GM12878 (cell line): ENCODE measurements around the gene PROSER3. TPM values are rescaled to one million over a fixed set of nuclear protein-coding genes. Genes with fewer than 3 reads are reported as not detected.

ENCODE experiments used
- ATF7 ChIP-seq: fragments of 450-650 bp; IDR thresholded peaks from 2 replicates; pipeline ENCODE4 v1.6.1; 2016; ENCODE audit warnings: low read depth, mild to moderate bottlenecking
- BMI1 ChIP-seq: fragments of 450-650 bp; IDR thresholded peaks from 2 replicates; pipeline ENCODE4 v1.6.1; 2016; ENCODE audit warnings: mild to moderate bottlenecking, moderate library complexity, borderline replicate concordance
- CTCF ChIP-seq, 3 experiments: IDR thresholded peaks in 2 of 3; conservative IDR thresholded peaks in 1 of 3; 2 replicates each; pipeline ENCODE4 v1.5.1; 2011; ENCODE audit warnings: low read depth in 3 of 3, low read length in 3 of 3, mild to moderate bottlenecking in 3 of 3, control low read depth in 2 of 3, moderate library complexity in 2 of 3, inconsistent platforms in 1 of 3, mixed read lengths in 1 of 3; ENCODE audit not compliant: control insufficient read depth in 2 of 3, insufficient read depth in 1 of 3; ENCODE audit errors: extremely low read depth in 1 of 3
- HDGF ChIP-seq: fragments of 450-650 bp; IDR thresholded peaks from 2 replicates; pipeline ENCODE4 v1.6.1; 2016; ENCODE audit warnings: antibody characterized with exemption
- MAX ChIP-seq: IDR thresholded peaks from 2 replicates; pipeline ENCODE4 v1.6.1; 2012; ENCODE audit warnings: low read depth, low read length, improper control_type of control experiment
- MEF2A ChIP-seq: IDR thresholded peaks from 2 replicates; pipeline ENCODE4 v1.6.1; 2011; ENCODE audit warnings: low read depth, mild to moderate bottlenecking, low read length, moderate library complexity; ENCODE audit not compliant: insufficient read depth
- MLLT1 ChIP-seq: fragments of 450-650 bp; IDR thresholded peaks from 2 replicates; pipeline ENCODE4 v1.6.1; 2016; ENCODE audit warnings: mild to moderate bottlenecking
- MTA2 ChIP-seq: fragments of 450-650 bp; IDR thresholded peaks from 2 replicates; pipeline ENCODE4 v1.6.1; 2016; ENCODE audit warnings: low read depth, mild to moderate bottlenecking, moderate library complexity
- NKRF ChIP-seq: fragments of 450-650 bp; conservative IDR thresholded peaks from 2 replicates; pipeline ENCODE4 v1.6.1; 2017; ENCODE audit warnings: mild to moderate bottlenecking, moderate library complexity
- POLR2A ChIP-seq: IDR thresholded peaks from 2 replicates; pipeline ENCODE4 v1.6.1; 2011; ENCODE audit warnings: low read depth, mild to moderate bottlenecking, low read length
- POLR2AphosphoS2 ChIP-seq: IDR thresholded peaks from 2 replicates; pipeline ENCODE4 v1.6.1; 2011; ENCODE audit warnings: low read depth, mild to moderate bottlenecking, low read length, improper control_type of control experiment, moderate library complexity
- RBBP5 ChIP-seq: fragments of 200-600 bp; sonication (generic); conservative IDR thresholded peaks from 2 replicates; pipeline ENCODE4 v1.6.1; 2016
- SIX5 ChIP-seq: IDR thresholded peaks from 2 replicates; pipeline ENCODE4 v1.6.1; 2011; ENCODE audit warnings: mild to moderate bottlenecking, low read depth, low read length, moderate library complexity; ENCODE audit not compliant: severe bottlenecking
- SKIL ChIP-seq: fragments of 450-650 bp; IDR thresholded peaks from 2 replicates; pipeline ENCODE4 v1.6.1; 2017; ENCODE audit warnings: mild to moderate bottlenecking, low read depth, inconsistent platforms; ENCODE audit not compliant: poor library complexity, severe bottlenecking
- SMAD5 ChIP-seq: IDR thresholded peaks from 2 replicates; pipeline ENCODE4 v1.6.1; 2016; ENCODE audit warnings: antibody characterized with exemption, low read depth
- TARDBP ChIP-seq: IDR thresholded peaks from 2 replicates; pipeline ENCODE4 v1.6.1; 2016; ENCODE audit warnings: borderline replicate concordance
- ZNF687 ChIP-seq: fragments of 450-650 bp; IDR thresholded peaks from 2 replicates; pipeline ENCODE4 v1.6.1; 2017; ENCODE audit warnings: mild to moderate bottlenecking, moderate library complexity
- polyA plus RNA-seq, 11 experiments: library from polyadenylated mRNA; depleted of rRNA in 4 of 11; unstranded in 6 of 11; stranded (reverse) in 5 of 11; fragments of >200 nt; fragmentation: Nextera tagmentation in 4 of 11; fragmentation: Illumina TruSeq in 1 of 11; extraction: Ambion mirVana in 4 of 11; extraction: Trizol in 1 of 11; gene quantifications; 1 replicate in 1 of 11; 2 replicates in 10 of 11; pipeline versions ENCODE4 v1.2.1 to v1.2.3, GENCODE V29; 2011 to 2016; ENCODE audit warnings: inconsistent platforms in 2 of 11, missing spikeins in 2 of 11, low read depth in 1 of 11
- total RNA-seq, 4 experiments: library from RNA; depleted of rRNA in 3 of 4; stranded (reverse); fragments of >200 nt in 3 of 4; fragmentation: Illumina TruSeq in 1 of 4; extraction: Trizol in 1 of 4; gene quantifications; 2 replicates each; pipeline versions ENCODE4 v1.2.1 to v1.2.3, GENCODE V29; 2013 to 2021

The PROSER3 gene
- total and polyA plus RNA-seq, 10 of the 15 experiments (the other 5 are each of a cell fraction or from before 2014, with no cell fraction given) = 0.85 to 25.1 (median 9.6) TPM

- TF ChIP-seq NKRF (peak; percentile 40; the same call in 1 of the 2 replicates), HDGF (peak; percentile 88; the same call in 1 of the 2 replicates), POLR2A (peak; percentile 77), MLLT1 (peak; percentile 85), TARDBP (peak; percentile 93), ATF7 (0 out of 2 replicates have a peak, but pooled peaks have one; percentile 18), CTCF (IDR thresholded peaks at IDR 0.05 in 2 of 3, conservative IDR thresholded peaks at IDR 0.05 in 1 of 3; ENCODE audit: control insufficient read depth in 2 of 3, extremely low read depth in 1 of 3, insufficient read depth in 1 of 3, low read depth in 3 of 3, low read length in 3 of 3) (peak; percentile 53 to 76 (median 74)), MTA2 (no peak), ZNF687 (peak; percentile 3; the same call in 1 of the 2 replicates), SIX5 (peak; percentile 94), MEF2A (peak; percentile 49; the same call in 1 of the 2 replicates), BMI1 (no peak), SMAD5 (no peak), POLR2AphosphoS2 (peak; percentile 92; the same call in 1 of the 2 replicates), MAX (no peak; the same call in 1 of the 2 replicates), SKIL (peak; percentile 29), RBBP5 (no peak)
Observed at GRCh38 chr19:35716801-35717664, 40.9 kb upstream of the PROSER3 start (continued).
